SK-N-SH (cell line): ENCODE results near the gene EGLN3.

Experiments used
- GABPA ChIP-seq: IDR thresholded peaks from 2 replicates; pipeline ENCODE4 v1.4.0; 2012; ENCODE audit warnings: low read depth, mild to moderate bottlenecking
- GATA2 ChIP-seq: sonication (generic); formaldehyde crosslinking; IDR thresholded peaks from 2 replicates; pipeline ENCODE4 v1.5.0; 2020; ENCODE audit warnings: mild to moderate bottlenecking, missing genetic modification reagents
- POLR2AphosphoS5 ChIP-seq: IDR thresholded peaks from 2 replicates; pipeline ENCODE4 v1.6.1; 2012; ENCODE audit warnings: low read depth, low read length
- SMC3 ChIP-seq: IDR thresholded peaks from 2 replicates; pipeline ENCODE4 v1.6.1; 2012; ENCODE audit warnings: low read depth, low read length, improper control_type of control experiment

GRCh38 chr14:33954016-33954598 is 3.2 kb upstream of the EGLN3 start:
- TF ChIP-seq GABPA: no peak
- peak; percentile 29; the same call in 1 of the 2 replicates for TF ChIP-seq GATA2 (CRISPR knock-in tag)
- no peak for TF ChIP-seq SMC3
- TF ChIP-seq POLR2AphosphoS5: no peak
